ENCODE measurements around the gene TAF15. TPM values are rescaled to one million over a fixed set of nuclear protein-coding genes. Genes with fewer than 3 reads are reported as not detected.

The TAF15 gene
- total and polyA plus RNA-seq, 2 of the 13 experiments (the other 11 are each of a cell fraction or from before 2014, with no cell fraction given), result 25.2 to 26.5 TPM

GRCh38 chr17:35764123-35764991 lies 44.9 kb upstream of the TAF15 start (continued):
- TF ChIP-seq, protein P1, sequence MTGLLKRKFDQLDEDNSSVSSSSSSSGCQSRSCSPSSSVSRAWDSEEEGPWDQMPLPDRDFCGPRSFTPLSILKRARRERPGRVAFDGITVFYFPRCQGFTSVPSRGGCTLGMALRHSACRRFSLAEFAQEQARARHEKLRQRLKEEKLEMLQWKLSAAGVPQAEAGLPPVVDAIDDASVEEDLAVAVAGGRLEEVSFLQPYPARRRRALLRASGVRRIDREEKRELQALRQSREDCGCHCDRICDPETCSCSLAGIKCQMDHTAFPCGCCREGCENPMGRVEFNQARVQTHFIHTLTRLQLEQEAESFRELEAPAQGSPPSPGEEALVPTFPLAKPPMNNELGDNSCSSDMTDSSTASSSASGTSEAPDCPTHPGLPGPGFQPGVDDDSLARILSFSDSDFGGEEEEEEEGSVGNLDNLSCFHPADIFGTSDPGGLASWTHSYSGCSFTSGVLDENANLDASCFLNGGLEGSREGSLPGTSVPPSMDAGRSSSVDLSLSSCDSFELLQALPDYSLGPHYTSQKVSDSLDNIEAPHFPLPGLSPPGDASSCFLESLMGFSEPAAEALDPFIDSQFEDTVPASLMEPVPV (CRISPR knock-in tag; IDR thresholded peaks at IDR 0.05), result peak; percentile 71; the same call in 1 of the 2 replicates
- TF ChIP-seq POLR2G (IDR thresholded peaks at IDR 0.05; ENCODE audit: low read depth, low read length), result no peak
- peak; percentile 60; the same call in 1 of the 2 replicates for TF ChIP-seq ZNF570 (CRISPR knock-in tag; IDR thresholded peaks at IDR 0.05; ENCODE audit: borderline replicate concordance)
- TF ChIP-seq, protein P2, sequence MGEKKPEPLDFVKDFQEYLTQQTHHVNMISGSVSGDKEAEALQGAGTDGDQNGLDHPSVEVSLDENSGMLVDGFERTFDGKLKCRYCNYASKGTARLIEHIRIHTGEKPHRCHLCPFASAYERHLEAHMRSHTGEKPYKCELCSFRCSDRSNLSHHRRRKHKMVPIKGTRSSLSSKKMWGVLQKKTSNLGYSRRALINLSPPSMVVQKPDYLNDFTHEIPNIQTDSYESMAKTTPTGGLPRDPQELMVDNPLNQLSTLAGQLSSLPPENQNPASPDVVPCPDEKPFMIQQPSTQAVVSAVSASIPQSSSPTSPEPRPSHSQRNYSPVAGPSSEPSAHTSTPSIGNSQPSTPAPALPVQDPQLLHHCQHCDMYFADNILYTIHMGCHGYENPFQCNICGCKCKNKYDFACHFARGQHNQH (CRISPR knock-in tag; IDR thresholded peaks at IDR 0.05), result no peak; the same call in 1 of the 2 replicates
- TF ChIP-seq PATZ1 (CRISPR knock-in tag; IDR thresholded peaks at IDR 0.05), result peak; percentile 9; the same call in 1 of the 2 replicates
- no peak for TF ChIP-seq BRCA1 (CRISPR knock-in tag; IDR thresholded peaks at IDR 0.05)
- peak; percentile 65; the same call in 1 of the 3 replicates for TF ChIP-seq MXI1 (IDR thresholded peaks at IDR 0.05; ENCODE audit: borderline replicate concordance, low read depth, low read length)
- TF ChIP-seq TFAP4 (IDR thresholded peaks at IDR 0.05; ENCODE audit: borderline replicate concordance, low read depth), result peak; percentile 70; the same call in 1 of the 2 replicates
- TF ChIP-seq KDM5B (CRISPR knock-in tag; IDR thresholded peaks at IDR 0.05; ENCODE audit: borderline replicate concordance), result peak; percentile 87
- 0 out of 2 replicates have a peak, but pooled peaks have one; percentile 50 for TF ChIP-seq ZNF253 (CRISPR knock-in tag; IDR thresholded peaks at IDR 0.05; ENCODE audit: borderline replicate concordance)
- TF ChIP-seq THAP7 (CRISPR knock-in tag; IDR thresholded peaks at IDR 0.05), result 0 out of 2 replicates have a peak, but pooled peaks have one; percentile 70
- peak; percentile 22; the same call in 1 of the 2 replicates for TF ChIP-seq MAF1 (CRISPR knock-in tag; IDR thresholded peaks at IDR 0.05; ENCODE audit: borderline replicate concordance)
- TF ChIP-seq, protein P3, sequence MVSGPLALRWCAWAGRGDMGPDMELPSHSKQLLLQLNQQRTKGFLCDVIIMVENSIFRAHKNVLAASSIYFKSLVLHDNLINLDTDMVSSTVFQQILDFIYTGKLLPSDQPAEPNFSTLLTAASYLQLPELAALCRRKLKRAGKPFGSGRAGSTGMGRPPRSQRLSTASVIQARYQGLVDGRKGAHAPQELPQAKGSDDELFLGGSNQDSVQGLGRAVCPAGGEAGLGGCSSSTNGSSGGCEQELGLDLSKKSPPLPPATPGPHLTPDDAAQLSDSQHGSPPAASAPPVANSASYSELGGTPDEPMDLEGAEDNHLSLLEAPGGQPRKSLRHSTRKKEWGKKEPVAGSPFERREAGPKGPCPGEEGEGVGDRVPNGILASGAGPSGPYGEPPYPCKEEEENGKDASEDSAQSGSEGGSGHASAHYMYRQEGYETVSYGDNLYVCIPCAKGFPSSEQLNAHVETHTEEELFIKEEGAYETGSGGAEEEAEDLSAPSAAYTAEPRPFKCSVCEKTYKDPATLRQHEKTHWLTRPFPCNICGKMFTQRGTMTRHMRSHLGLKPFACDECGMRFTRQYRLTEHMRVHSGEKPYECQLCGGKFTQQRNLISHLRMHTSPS (CRISPR knock-in tag; IDR thresholded peaks at IDR 0.05; ENCODE audit: low read depth), result peak; percentile 84
- TF ChIP-seq DMTF1 (CRISPR knock-in tag; IDR thresholded peaks at IDR 0.05), result no peak
- no peak; the same call in 1 of the 2 replicates for TF ChIP-seq RELA (CRISPR knock-in tag; IDR thresholded peaks at IDR 0.05)

Data from HepG2 (cell line).